ENCODE measurements around the gene C11orf71.

C11orf71 gene

GRCh38 chr11:114395736-114396135, 4.6 kb downstream of the C11orf71 start:
- Histone ChIP-seq H4K20me1 (ENCODE audit: low read depth, low read length) (no peaks in the 10 kb centered on the region), H3F3A (ENCODE audit: insufficient read depth) (no peaks in the 10 kb centered on the region), H3K27me3 (ENCODE audit: low read length) (no peaks in the 10 kb centered on the region), H3K9me2 (replicated peaks; ENCODE audit: insufficient read depth, low read length) (no peaks in the 10 kb centered on the region), H3K4me3 (ENCODE audit: insufficient read depth, low read length, poor library complexity, severe bottlenecking) (no peak overlapping the region), H2AFZ (ENCODE audit: low read depth, low read length, severe bottlenecking) (no peak overlapping the region), H3K27ac (ENCODE audit: low read depth, low read length) (no peak overlapping the region), H3K9ac (ENCODE audit: low read length) (no peak overlapping the region), H3K9me3 (ENCODE audit: insufficient read depth, low read length) (no peaks in the 10 kb centered on the region), H3K36me3 (ENCODE audit: low read length) (no peaks in the 10 kb centered on the region), H3K4me2 (ENCODE audit: low read depth, low read length, poor library complexity, severe bottlenecking) (no peak overlapping the region), H3K79me2 (ENCODE audit: insufficient read depth, low read length) (peaks cover 17% of the 10 kb centered on the region)
- TF ChIP-seq CTCF (IDR thresholded peaks at IDR 0.05; ENCODE audit: insufficient read depth, low read length, poor library complexity, severe bottlenecking) (no peak), EZH2phosphoT487 (conservative IDR thresholded peaks at IDR 0.05; ENCODE audit: low read length) (no peak)

- no peak overlapping the region for H3K4me2 ChIP-seq (ENCODE audit: low read depth, low read length, poor library complexity, severe bottlenecking)
- TF ChIP-seq EZH2phosphoT487 (conservative IDR thresholded peaks at IDR 0.05; ENCODE audit: low read length) = no peak
- TF ChIP-seq CTCF (IDR thresholded peaks at IDR 0.05; ENCODE audit: insufficient read depth, low read length, poor library complexity, severe bottlenecking) = no peak
- H3K9ac ChIP-seq (ENCODE audit: low read length) = no peak overlapping the region
- no peaks in the 10 kb centered on the region for H3K36me3 ChIP-seq (ENCODE audit: low read length)
- no peaks in the 10 kb centered on the region for H3K9me3 ChIP-seq (ENCODE audit: insufficient read depth, low read length)
- H4K20me1 ChIP-seq (ENCODE audit: low read depth, low read length) = no peaks in the 10 kb centered on the region
- no peaks in the 10 kb centered on the region for H3K9me2 ChIP-seq (replicated peaks; ENCODE audit: insufficient read depth, low read length)
- no peak overlapping the region for H2AFZ ChIP-seq (ENCODE audit: low read depth, low read length, severe bottlenecking)
- H3K27ac ChIP-seq (ENCODE audit: low read depth, low read length) = no peak overlapping the region
- no peaks in the 10 kb centered on the region for H3K79me2 ChIP-seq (ENCODE audit: insufficient read depth, low read length)
- no peaks in the 10 kb centered on the region for H3K27me3 ChIP-seq (ENCODE audit: low read length)
- H3F3A ChIP-seq (ENCODE audit: insufficient read depth) = no peaks in the 10 kb centered on the region
- H3K4me3 ChIP-seq (ENCODE audit: insufficient read depth, low read length, poor library complexity, severe bottlenecking) = no peak overlapping the region
These were observed 7.3 kb downstream of the C11orf71 start for GRCh38 chr11:114392735-114393667.

- TF ChIP-seq CTCF (IDR thresholded peaks at IDR 0.05; ENCODE audit: insufficient read depth, low read length, poor library complexity, severe bottlenecking) (no peak), EZH2phosphoT487 (conservative IDR thresholded peaks at IDR 0.05; ENCODE audit: low read length) (no peak)
- Histone ChIP-seq H3K4me2 (ENCODE audit: low read depth, low read length, poor library complexity, severe bottlenecking) (no peak overlapping the region), H3K27ac (ENCODE audit: low read depth, low read length) (no peak overlapping the region), H3K36me3 (ENCODE audit: low read length) (no peaks in the 10 kb centered on the region), H2AFZ (ENCODE audit: low read depth, low read length, severe bottlenecking) (no peak overlapping the region), H3K27me3 (ENCODE audit: low read length) (no peaks in the 10 kb centered on the region), H3K9ac (ENCODE audit: low read length) (no peak overlapping the region), H3K4me3 (ENCODE audit: insufficient read depth, low read length, poor library complexity, severe bottlenecking) (no peak overlapping the region), H3K9me2 (replicated peaks; ENCODE audit: insufficient read depth, low read length) (no peaks in the 10 kb centered on the region), H3K9me3 (ENCODE audit: insufficient read depth, low read length) (no peaks in the 10 kb centered on the region), H3K79me2 (ENCODE audit: insufficient read depth, low read length) (no peaks in the 10 kb centered on the region), H3F3A (ENCODE audit: insufficient read depth) (no peaks in the 10 kb centered on the region), H4K20me1 (ENCODE audit: low read depth, low read length) (no peaks in the 10 kb centered on the region)
These were observed 13.8 kb downstream of the C11orf71 start for GRCh38 chr11:114386545-114386944.
